Measurements from ENCODE around the gene HMGCS1.

Gene HMGCS1

GRCh38 chr5:43245724-43246385 lies 67.4 kb downstream of the HMGCS1 start:
- no peak overlapping the region for H3K27ac ChIP-seq
- no peak for TF ChIP-seq CTCF (conservative IDR thresholded peaks at IDR 0.05)

DNA sequence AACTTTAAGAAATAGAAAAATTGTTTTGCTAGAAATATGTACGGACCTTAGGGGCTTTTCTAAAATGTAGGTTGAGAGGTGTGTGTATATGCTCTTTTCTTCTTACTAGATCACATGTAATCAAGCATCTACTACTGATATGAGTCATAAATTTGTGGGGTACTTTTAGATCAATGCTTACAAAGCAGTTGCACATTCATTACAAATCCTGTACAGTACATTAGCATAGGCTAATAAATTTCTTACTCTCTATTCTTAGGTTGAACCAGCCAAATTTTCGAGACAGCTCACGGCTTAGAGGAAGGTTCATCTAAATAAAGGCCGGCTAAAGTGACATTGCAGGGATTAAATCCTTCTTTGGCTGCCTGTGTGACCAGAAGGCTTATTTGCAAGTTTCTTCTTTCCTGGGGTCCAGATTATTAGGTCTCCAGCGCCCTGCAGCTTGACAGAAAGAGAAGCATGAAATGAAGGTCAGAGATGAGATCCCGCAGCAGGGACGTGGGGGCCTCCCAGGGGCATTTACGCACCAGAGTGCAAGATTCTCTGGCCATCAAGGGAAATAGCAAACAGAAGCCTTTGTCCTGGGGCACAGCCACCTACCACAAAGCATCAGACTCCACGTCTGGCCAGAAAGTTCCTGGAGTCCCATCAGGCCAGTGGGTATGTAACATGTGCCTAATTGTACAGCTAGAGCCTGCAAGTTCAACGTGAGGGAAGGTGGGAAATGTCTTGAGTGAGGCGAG lies 68.2 kb downstream of the HMGCS1 start:
- H3K27ac ChIP-seq, result no peak overlapping the region

GRCh38 chr5:43243270-43243669 lies 69.9 kb downstream of the HMGCS1 start:
- H3K27ac ChIP-seq, result no peak overlapping the region
- no peak for TF ChIP-seq CTCF (conservative IDR thresholded peaks at IDR 0.05)

More for the DNA sequence above, 68.2 kb downstream of the HMGCS1 start:
- no peak for TF ChIP-seq CTCF (conservative IDR thresholded peaks at IDR 0.05)

GRCh38 chr5:43242196-43242595 lies 71.0 kb downstream of the HMGCS1 start:
- H3K27ac ChIP-seq, result no peak overlapping the region
- TF ChIP-seq CTCF (conservative IDR thresholded peaks at IDR 0.05), result no peak

Measured in VCaP (cell line).